Measurements from ENCODE around the gene CLCN7. TPM values are rescaled to one million over a fixed set of nuclear protein-coding genes. Genes with fewer than 3 reads are reported as not detected.

The CLCN7 gene
- polyA plus RNA-seq, 4 donors = 36.8 to 78.5 (median 54.4) TPM

- no peak for DNase-seq (ENCODE audit: low read depth in 4 of 4, low spot score in 2 of 4)
Observed at GRCh38 chr16:1432388-1433262, 42.2 kb downstream of the CLCN7 start.

- DNase-seq (ENCODE audit: low read depth in 4 of 4, low spot score in 2 of 4) = no peak
Observed at GRCh38 chr16:1431497-1432270, 43.1 kb downstream of the CLCN7 start.

GRCh38 chr16:1430759-1431496 lies 43.9 kb downstream of the CLCN7 start, which contains the start of gene PERCC1:
Gene PERCC1 (plus strand): TSS chr16:1431078. CDS start chr16:1432594, 1,516 bp downstream.
- DNase-seq (ENCODE audit: low read depth in 4 of 4, low spot score in 2 of 4) = no peak

GRCh38 chr16:1430214-1430758 lies 44.5 kb downstream of the CLCN7 start:
- no peak for DNase-seq (ENCODE audit: low read depth in 4 of 4, low spot score in 2 of 4)

GRCh38 chr16:1429631-1430030 lies 45.2 kb downstream of the CLCN7 start:
- no peak for DNase-seq (ENCODE audit: low read depth in 4 of 4, low spot score in 2 of 4)

GRCh38 chr16:1429012-1429411 lies 45.8 kb downstream of the CLCN7 start:
- DNase-seq (ENCODE audit: low read depth in 4 of 4, low spot score in 2 of 4) = no peak

- DNase-seq (ENCODE audit: low read depth in 4 of 4, low spot score in 2 of 4) = no peak
Observed at GRCh38 chr16:1428511-1428910, 46.3 kb downstream of the CLCN7 start.

GRCh38 chr16:1427473-1428461 lies 47.1 kb downstream of the CLCN7 start:
- DNase-seq (ENCODE audit: low read depth in 4 of 4, low spot score in 2 of 4) = no peak

GRCh38 chr16:1426734-1427471 lies 47.9 kb downstream of the CLCN7 start:
- DNase-seq (ENCODE audit: low read depth in 4 of 4, low spot score in 2 of 4) = peak in 2 of 4 donors; percentile 43 to 44

GRCh38 chr16:1425616-1426370 lies 49.0 kb downstream of the CLCN7 start:
- DNase-seq (ENCODE audit: low read depth in 4 of 4, low spot score in 2 of 4) = no peak

GRCh38 chr16:1424028-1424427 lies 50.8 kb downstream of the CLCN7 start:
- DNase-seq (ENCODE audit: low read depth in 4 of 4, low spot score in 2 of 4) = no peak

GRCh38 chr16:1422076-1422475 lies 52.8 kb downstream of the CLCN7 start:
- DNase-seq (ENCODE audit: low read depth in 4 of 4, low spot score in 2 of 4) = no peak

GRCh38 chr16:1420111-1420539 lies 54.7 kb downstream of the CLCN7 start:
- DNase-seq (ENCODE audit: low read depth in 4 of 4, low spot score in 2 of 4) = no peak

- no peak for DNase-seq (ENCODE audit: low read depth in 4 of 4, low spot score in 2 of 4)
Observed at GRCh38 chr16:1416521-1416941, 58.3 kb downstream of the CLCN7 start.

GRCh38 chr16:1414532-1415260 lies 60.1 kb downstream of the CLCN7 start, which contains the start of gene UNKL:
Gene UNKL (minus strand): TSS chr16:1414704. CDS start chr16:1414691, 13 bp downstream.
- peak in 1 of 4 donors; percentile 46 for DNase-seq (ENCODE audit: low read depth in 4 of 4, low spot score in 2 of 4)

- peak in 1 of 4 donors; percentile 48 for DNase-seq (ENCODE audit: low read depth in 4 of 4, low spot score in 2 of 4)
Observed at GRCh38 chr16:1413684-1414531, 60.9 kb downstream of the CLCN7 start.

All from left renal cortex interstitium (tissue), 4 donors.